ENCODE data around the gene PDE4D. TPM values are rescaled to one million over a fixed set of nuclear protein-coding genes. Genes with fewer than 3 reads are reported as not detected.

Gene PDE4D
- total and polyA plus RNA-seq, 2 donors (not counting 3 experiments of a cell fraction or from before 2014, with no cell fraction given): 34.5 to 51.2 TPM

- DNase-seq (ENCODE audit: low read depth, low spot score): peak; percentile 41
- dilution Hi-C loops (cut with MboI; ENCODE audit: extremely low pct_ligation_motif_present, low sequenced_read_pairs): no loop called here
- Histone ChIP-seq H4K20me1 (replicated peaks; ENCODE audit: control insufficient read depth, extremely low read depth, insufficient read depth, low read length) (no peaks in the 10 kb centered on the region), H3K36me3 (ENCODE audit: control insufficient read depth in 2 of 2, extremely low read depth in 1 of 2, insufficient read depth in 2 of 2, low read length in 2 of 2) (no peaks in the 10 kb centered on the region), H3K9me1 (replicated peaks; ENCODE audit: control insufficient read depth, extremely low read depth, insufficient read depth, low read length) (no peaks in the 10 kb centered on the region), H3K9me3 (replicated peaks; ENCODE audit: control insufficient read depth, insufficient read depth, low read length) (no peaks in the 10 kb centered on the region), H3K79me2 (ENCODE audit: control insufficient read depth, insufficient read depth, low read length) (no peaks in the 10 kb centered on the region), H2AFZ (ENCODE audit: low read depth, low read length) (no peak overlapping the region), H3K9ac (replicated peaks; ENCODE audit: extremely low read depth, insufficient read depth, low read length) (no peak overlapping the region), H3K27ac (ENCODE audit: insufficient read depth, low read depth, low read length) (peak overlapping the region; percentile 7), H3K4me3 (replicated peaks in 1 of 3; ENCODE audit: insufficient read depth in 1 of 3, low read depth in 1 of 3, low read length in 3 of 3) (peak overlapping the region in 1 of 3 experiments; percentile 2), H3K4me2 (ENCODE audit: insufficient read depth, low read length) (peak overlapping the region; percentile 44), H3K4me1 (ENCODE audit: control insufficient read depth, extremely low read depth, insufficient read depth, low read length) (peaks cover 13% of the 10 kb centered on the region), H3K27me3 (ENCODE audit: control insufficient read depth in 2 of 2, insufficient read depth in 2 of 2, low read length in 2 of 2) (peaks cover 0 to 5% of the 10 kb centered on the region in 2 experiments)
- no peak for FAIRE-seq
- no TSS peak for BruUV-seq (replicated peaks)
- ChIA-PET POLR2A (interaction anchor here (0.7 kb wide), 1 partner anchor 1473 kb away, joined by 4 read pairs; no protein-coding TSS in a partner anchor), CTCF (interaction anchor here (0.7 to 2.9 kb wide), 7 partner anchors 8 to 374 kb away, joined by 3 to 15 read pairs (median 4); no protein-coding TSS in a partner anchor)
- TF ChIP-seq EZH2 (IDR thresholded peaks at IDR 0.05; ENCODE audit: borderline replicate concordance, low read depth, low read length, severe bottlenecking) (peak; percentile 12), MYC (IDR thresholded peaks at IDR 0.05; ENCODE audit: low read depth, low read length) (no peak)
- intact Hi-C loops (cut with micrococcal nuclease): loop anchor here (1.0 kb wide), 1 partner anchor 88 kb away; no protein-coding TSS in a partner anchor
Observed at GRCh38 chr5:59126708-59127573, 766.6 kb downstream of the PDE4D start.

GRCh38 chr5:59126016-59126707 is 767.4 kb downstream of the PDE4D start:
- Histone ChIP-seq H3K27ac (ENCODE audit: insufficient read depth, low read depth, low read length) (no peak overlapping the region), H4K20me1 (replicated peaks; ENCODE audit: control insufficient read depth, extremely low read depth, insufficient read depth, low read length) (no peaks in the 10 kb centered on the region), H3K9ac (replicated peaks; ENCODE audit: extremely low read depth, insufficient read depth, low read length) (no peak overlapping the region), H3K9me3 (replicated peaks; ENCODE audit: control insufficient read depth, insufficient read depth, low read length) (no peaks in the 10 kb centered on the region), H3K4me1 (ENCODE audit: control insufficient read depth, extremely low read depth, insufficient read depth, low read length) (peaks cover 13% of the 10 kb centered on the region), H2AFZ (ENCODE audit: low read depth, low read length) (no peak overlapping the region), H3K9me1 (replicated peaks; ENCODE audit: control insufficient read depth, extremely low read depth, insufficient read depth, low read length) (no peaks in the 10 kb centered on the region), H3K36me3 (ENCODE audit: control insufficient read depth in 2 of 2, extremely low read depth in 1 of 2, insufficient read depth in 2 of 2, low read length in 2 of 2) (no peaks in the 10 kb centered on the region), H3K79me2 (ENCODE audit: control insufficient read depth, insufficient read depth, low read length) (no peaks in the 10 kb centered on the region), H3K4me2 (ENCODE audit: insufficient read depth, low read length) (no peak overlapping the region), H3K27me3 (ENCODE audit: control insufficient read depth in 2 of 2, insufficient read depth in 2 of 2, low read length in 2 of 2) (peaks cover 0 to 5% of the 10 kb centered on the region in 2 experiments), H3K4me3 (replicated peaks in 1 of 3; ENCODE audit: insufficient read depth in 1 of 3, low read depth in 1 of 3, low read length in 3 of 3) (no peak overlapping the region)
- POLR2A ChIA-PET: no interaction called here
- DNase-seq (ENCODE audit: low read depth, low spot score): no peak
- intact Hi-C loops (cut with micrococcal nuclease): no loop called here
- FAIRE-seq: no peak
- CTCF ChIA-PET: interaction anchor here (0.7 to 2.9 kb wide), 2 partner anchors 11 to 48 kb away, joined by 3 to 15 read pairs; no protein-coding TSS in a partner anchor
- dilution Hi-C loops (cut with MboI; ENCODE audit: extremely low pct_ligation_motif_present, low sequenced_read_pairs): no loop called here
- no peak for TF ChIP-seq GATA2 (IDR thresholded peaks at IDR 0.05; ENCODE audit: insufficient read depth, insufficient read length, low read depth, low read length)
- no peak for TF ChIP-seq MYC (IDR thresholded peaks at IDR 0.05; ENCODE audit: low read depth, low read length)
- TF ChIP-seq MAX (IDR thresholded peaks at IDR 0.05; ENCODE audit: insufficient read depth, insufficient read length): no peak
- no TSS peak for BruUV-seq (replicated peaks)

Measured in endothelial cell of umbilical vein (primary cell).